K562 (cell line): Measurements from ENCODE around the gene ZDHHC14. TPM values are rescaled to one million over a fixed set of nuclear protein-coding genes. Genes with fewer than 3 reads are reported as not detected.

Experiments used
- ASH1L ChIP-seq: fragments of 450-650 bp; IDR thresholded peaks from 2 replicates; pipeline ENCODE4 v1.6.1; 2018; ENCODE audit warnings: borderline replicate concordance, mild to moderate bottlenecking, low read depth; ENCODE audit not compliant: partially characterized antibody
- CBX5 ChIP-seq: IDR thresholded peaks from 2 replicates; pipeline ENCODE4 v1.6.1; 2014; ENCODE audit warnings: low read depth, borderline replicate concordance
- HNRNPK ChIP-seq: fragments of 200-400 bp; formaldehyde crosslinking; IDR thresholded peaks from one replicate; pipeline ENCODE4 v1.6.1; 2018; ENCODE audit warnings: mild to moderate bottlenecking, low read depth, low read length; ENCODE audit not compliant: poor library complexity, severe bottlenecking
- KDM5B ChIP-seq: fragments of 200-600 bp; sonication (generic); IDR thresholded peaks from 2 replicates; pipeline ENCODE4 v1.6.1; 2012; ENCODE audit warnings: low read depth, mild to moderate bottlenecking, moderate library complexity, low read length, control low read depth, inconsistent platforms; ENCODE audit not compliant: insufficient replicate concordance
- KLF16 ChIP-seq: IDR thresholded peaks from 2 replicates; pipeline ENCODE4 v1.6.1; 2016; ENCODE audit warnings: antibody characterized with exemption
- PHB ChIP-seq: fragments of 250-450 bp; sonication (Bioruptor Pico); IDR thresholded peaks from 2 replicates; pipeline ENCODE4 v1.5.0; 2021
- POU5F1 ChIP-seq: fragments of 150-350 bp; IDR thresholded peaks from 2 replicates; pipeline ENCODE4 v1.6.1; 2014; ENCODE audit warnings: borderline replicate concordance, low read length, low read depth, mild to moderate bottlenecking; ENCODE audit not compliant: partially characterized antibody
- PRMT5 ChIP-seq: sonication (generic); formaldehyde crosslinking; IDR thresholded peaks from 2 replicates; pipeline ENCODE4 v1.5.0; 2020; ENCODE audit warnings: missing genetic modification reagents
- RBM17 ChIP-seq: fragments of 200-400 bp; formaldehyde crosslinking; IDR thresholded peaks from 2 replicates; pipeline ENCODE4 v1.6.1; 2017; ENCODE audit warnings: low read depth, mild to moderate bottlenecking, low read length, borderline replicate concordance
- SMAD3 ChIP-seq: fragments of 450-650 bp; formaldehyde crosslinking; conservative IDR thresholded peaks from 2 replicates; pipeline ENCODE4 v1.4.0; 2020; ENCODE audit warnings: mild to moderate bottlenecking
- SREBF2 ChIP-seq: sonication (generic); formaldehyde crosslinking; IDR thresholded peaks from 2 replicates; pipeline ENCODE4 v1.4.0; 2020; ENCODE audit warnings: mild to moderate bottlenecking, missing genetic modification reagents
- YBX1 ChIP-seq: fragments of 450-650 bp; IDR thresholded peaks from 2 replicates; pipeline ENCODE4 v1.7.1; 2016; ENCODE audit warnings: mild to moderate bottlenecking
- ZNF584 ChIP-seq: fragments of 200-800 bp; sonication (Bioruptor generic); IDR thresholded peaks from 2 replicates; pipeline ENCODE4 v1.6.1; 2016; ENCODE audit warnings: low read depth, mild to moderate bottlenecking, missing genetic modification characterization, missing compliant biosample characterization
- ZSCAN32 ChIP-seq: fragments of 450-650 bp; formaldehyde crosslinking; IDR thresholded peaks from 2 replicates; pipeline ENCODE4 v1.4.0; 2020; ENCODE audit warnings: mild to moderate bottlenecking, moderate library complexity
- polyA plus RNA-seq, 8 experiments: library from polyadenylated mRNA; depleted of rRNA in 4 of 8; stranded (reverse) in 5 of 8; unstranded in 3 of 8; fragments of >200 nt; fragmentation: Nextera tagmentation in 2 of 8; fragmentation: Illumina TruSeq in 1 of 8; extraction: Ambion mirVana in 2 of 8; extraction: Trizol in 1 of 8; gene quantifications; 2 replicates each; pipeline versions ENCODE4 v1.2.1 to v1.2.3, GENCODE V29; 2011 to 2014; ENCODE audit warnings: inconsistent platforms in 1 of 8, missing spikeins in 1 of 8
- total RNA-seq, 7 experiments: library from RNA; depleted of rRNA in 6 of 7; stranded (reverse); fragments of >200 nt in 6 of 7; fragmentation: Illumina TruSeq in 2 of 7; extraction: Trizol in 2 of 7; gene quantifications; 2 replicates each; pipeline versions ENCODE4 v1.2.1 to v1.2.3, GENCODE V29; 2011 to 2021; ENCODE audit warnings: low replicate concordance in 1 of 7
- TF ChIP-seq, protein P1 (sequence below): fragments of 250-450 bp; sonication (Bioruptor Pico); IDR thresholded peaks from 2 replicates; pipeline ENCODE4 v1.5.0; 2022; ENCODE audit warnings: mild to moderate bottlenecking
- TF ChIP-seq, protein P2 (sequence below): fragments of 250-450 bp; sonication (Bioruptor Pico); IDR thresholded peaks from 2 replicates; pipeline ENCODE4 v1.8.0; 2021; ENCODE audit warnings: moderate library complexity, mild to moderate bottlenecking, inconsistent platforms
- TF ChIP-seq, protein P3 (sequence below): sonication (generic); formaldehyde crosslinking; IDR thresholded peaks from 2 replicates; pipeline ENCODE4 v1.8.0; 2023; ENCODE audit warnings: missing genetic modification reagents, mild to moderate bottlenecking, borderline replicate concordance

The ZDHHC14 gene
- total and polyA plus RNA-seq, 9 of the 15 experiments (the other 6 are each of a cell fraction or from before 2014, with no cell fraction given): 0.92 to 23.1 (median 13.8) TPM

DNA sequence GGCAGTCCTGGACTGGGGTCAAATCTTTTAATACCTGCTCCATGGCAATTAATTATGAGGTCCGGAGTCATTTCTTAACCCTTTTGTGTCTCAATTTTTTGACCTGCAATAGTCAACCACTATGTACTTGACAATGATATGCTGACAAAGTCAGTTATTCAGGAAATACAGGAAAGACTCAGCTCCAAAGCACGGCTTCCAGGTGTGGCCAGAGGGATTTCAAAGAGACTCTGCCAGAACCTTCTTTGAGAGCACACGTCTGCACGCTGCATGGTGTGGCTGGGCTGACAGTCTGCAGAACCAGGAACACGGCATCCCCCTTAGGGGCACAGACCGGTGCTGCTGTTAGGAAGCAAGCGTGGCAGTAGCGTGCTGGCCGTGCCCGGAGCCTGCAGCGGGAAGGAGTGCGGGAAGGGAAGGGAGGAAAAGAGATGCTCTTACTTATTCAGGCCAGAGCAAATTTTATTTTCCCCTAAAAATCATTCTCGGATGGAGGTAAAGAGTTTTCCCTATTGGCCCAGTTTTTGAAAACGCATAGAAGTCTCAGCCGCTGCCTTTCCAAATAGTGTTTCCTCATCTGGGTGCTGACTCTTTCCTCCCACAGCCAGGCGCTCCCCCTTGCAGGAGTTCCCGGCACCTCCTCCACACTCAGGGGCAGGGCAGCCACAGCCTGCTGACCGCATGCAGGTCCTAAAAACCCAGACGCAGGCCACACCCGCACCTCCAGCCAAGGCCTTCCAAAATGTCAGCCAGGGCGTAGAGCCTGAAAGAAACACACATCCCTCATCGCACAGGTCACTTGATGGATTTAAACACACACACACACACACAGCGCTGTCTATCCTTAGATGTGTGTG is 254.6 kb downstream of the ZDHHC14 start (continued):
- TF ChIP-seq, protein P1, sequence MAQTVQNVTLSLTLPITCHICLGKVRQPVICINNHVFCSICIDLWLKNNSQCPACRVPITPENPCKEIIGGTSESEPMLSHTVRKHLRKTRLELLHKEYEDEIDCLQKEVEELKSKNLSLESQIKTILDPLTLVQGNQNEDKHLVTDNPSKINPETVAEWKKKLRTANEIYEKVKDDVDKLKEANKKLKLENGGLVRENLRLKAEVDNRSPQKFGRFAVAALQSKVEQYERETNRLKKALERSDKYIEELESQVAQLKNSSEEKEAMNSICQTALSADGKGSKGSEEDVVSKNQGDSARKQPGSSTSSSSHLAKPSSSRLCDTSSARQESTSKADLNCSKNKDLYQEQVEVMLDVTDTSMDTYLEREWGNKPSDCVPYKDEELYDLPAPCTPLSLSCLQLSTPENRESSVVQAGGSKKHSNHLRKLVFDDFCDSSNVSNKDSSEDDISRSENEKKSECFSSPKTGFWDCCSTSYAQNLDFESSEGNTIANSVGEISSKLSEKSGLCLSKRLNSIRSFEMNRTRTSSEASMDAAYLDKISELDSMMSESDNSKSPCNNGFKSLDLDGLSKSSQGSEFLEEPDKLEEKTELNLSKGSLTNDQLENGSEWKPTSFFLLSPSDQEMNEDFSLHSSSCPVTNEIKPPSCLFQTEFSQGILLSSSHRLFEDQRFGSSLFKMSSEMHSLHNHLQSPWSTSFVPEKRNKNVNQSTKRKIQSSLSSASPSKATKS (CRISPR knock-in tag): no peak
- TF ChIP-seq, protein P2, sequence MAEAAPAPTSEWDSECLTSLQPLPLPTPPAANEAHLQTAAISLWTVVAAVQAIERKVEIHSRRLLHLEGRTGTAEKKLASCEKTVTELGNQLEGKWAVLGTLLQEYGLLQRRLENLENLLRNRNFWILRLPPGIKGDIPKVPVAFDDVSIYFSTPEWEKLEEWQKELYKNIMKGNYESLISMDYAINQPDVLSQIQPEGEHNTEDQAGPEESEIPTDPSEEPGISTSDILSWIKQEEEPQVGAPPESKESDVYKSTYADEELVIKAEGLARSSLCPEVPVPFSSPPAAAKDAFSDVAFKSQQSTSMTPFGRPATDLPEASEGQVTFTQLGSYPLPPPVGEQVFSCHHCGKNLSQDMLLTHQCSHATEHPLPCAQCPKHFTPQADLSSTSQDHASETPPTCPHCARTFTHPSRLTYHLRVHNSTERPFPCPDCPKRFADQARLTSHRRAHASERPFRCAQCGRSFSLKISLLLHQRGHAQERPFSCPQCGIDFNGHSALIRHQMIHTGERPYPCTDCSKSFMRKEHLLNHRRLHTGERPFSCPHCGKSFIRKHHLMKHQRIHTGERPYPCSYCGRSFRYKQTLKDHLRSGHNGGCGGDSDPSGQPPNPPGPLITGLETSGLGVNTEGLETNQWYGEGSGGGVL (CRISPR knock-in tag): no peak
- TF ChIP-seq ASH1L (no peak), YBX1 (no peak), PRMT5 (no peak), RBM17 (no peak), PHB (CRISPR knock-in tag) (no peak), KLF16 (peak; percentile 73; the same call in 1 of the 2 replicates), POU5F1 (no peak), SREBF2 (CRISPR knock-in tag) (no peak), ZSCAN32 (CRISPR knock-in tag) (no peak), ZNF584 (CRISPR knock-in tag) (no peak), CBX5 (no peak), SMAD3 (CRISPR knock-in tag) (no peak), HNRNPK (no peak), KDM5B (no peak)
- TF ChIP-seq, protein P3, sequence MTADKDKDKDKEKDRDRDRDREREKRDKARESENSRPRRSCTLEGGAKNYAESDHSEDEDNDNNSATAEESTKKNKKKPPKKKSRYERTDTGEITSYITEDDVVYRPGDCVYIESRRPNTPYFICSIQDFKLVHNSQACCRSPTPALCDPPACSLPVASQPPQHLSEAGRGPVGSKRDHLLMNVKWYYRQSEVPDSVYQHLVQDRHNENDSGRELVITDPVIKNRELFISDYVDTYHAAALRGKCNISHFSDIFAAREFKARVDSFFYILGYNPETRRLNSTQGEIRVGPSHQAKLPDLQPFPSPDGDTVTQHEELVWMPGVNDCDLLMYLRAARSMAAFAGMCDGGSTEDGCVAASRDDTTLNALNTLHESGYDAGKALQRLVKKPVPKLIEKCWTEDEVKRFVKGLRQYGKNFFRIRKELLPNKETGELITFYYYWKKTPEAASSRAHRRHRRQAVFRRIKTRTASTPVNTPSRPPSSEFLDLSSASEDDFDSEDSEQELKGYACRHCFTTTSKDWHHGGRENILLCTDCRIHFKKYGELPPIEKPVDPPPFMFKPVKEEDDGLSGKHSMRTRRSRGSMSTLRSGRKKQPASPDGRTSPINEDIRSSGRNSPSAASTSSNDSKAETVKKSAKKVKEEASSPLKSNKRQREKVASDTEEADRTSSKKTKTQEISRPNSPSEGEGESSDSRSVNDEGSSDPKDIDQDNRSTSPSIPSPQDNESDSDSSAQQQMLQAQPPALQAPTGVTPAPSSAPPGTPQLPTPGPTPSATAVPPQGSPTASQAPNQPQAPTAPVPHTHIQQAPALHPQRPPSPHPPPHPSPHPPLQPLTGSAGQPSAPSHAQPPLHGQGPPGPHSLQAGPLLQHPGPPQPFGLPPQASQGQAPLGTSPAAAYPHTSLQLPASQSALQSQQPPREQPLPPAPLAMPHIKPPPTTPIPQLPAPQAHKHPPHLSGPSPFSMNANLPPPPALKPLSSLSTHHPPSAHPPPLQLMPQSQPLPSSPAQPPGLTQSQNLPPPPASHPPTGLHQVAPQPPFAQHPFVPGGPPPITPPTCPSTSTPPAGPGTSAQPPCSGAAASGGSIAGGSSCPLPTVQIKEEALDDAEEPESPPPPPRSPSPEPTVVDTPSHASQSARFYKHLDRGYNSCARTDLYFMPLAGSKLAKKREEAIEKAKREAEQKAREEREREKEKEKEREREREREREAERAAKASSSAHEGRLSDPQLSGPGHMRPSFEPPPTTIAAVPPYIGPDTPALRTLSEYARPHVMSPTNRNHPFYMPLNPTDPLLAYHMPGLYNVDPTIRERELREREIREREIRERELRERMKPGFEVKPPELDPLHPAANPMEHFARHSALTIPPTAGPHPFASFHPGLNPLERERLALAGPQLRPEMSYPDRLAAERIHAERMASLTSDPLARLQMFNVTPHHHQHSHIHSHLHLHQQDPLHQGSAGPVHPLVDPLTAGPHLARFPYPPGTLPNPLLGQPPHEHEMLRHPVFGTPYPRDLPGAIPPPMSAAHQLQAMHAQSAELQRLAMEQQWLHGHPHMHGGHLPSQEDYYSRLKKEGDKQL (CRISPR knock-in tag): no peak
